RKO (cell line): ENCODE data around the gene MPPED1.
A peak's percentile ranks its signal among the peaks of the same experiment; 100 is the strongest.

Experiments
- DNase-seq: peaks from one replicate; pipeline ENCODE4 v3.0.0-alpha.2; 2016; ENCODE audit warnings: low spot score

Gene MPPED1, protein sequence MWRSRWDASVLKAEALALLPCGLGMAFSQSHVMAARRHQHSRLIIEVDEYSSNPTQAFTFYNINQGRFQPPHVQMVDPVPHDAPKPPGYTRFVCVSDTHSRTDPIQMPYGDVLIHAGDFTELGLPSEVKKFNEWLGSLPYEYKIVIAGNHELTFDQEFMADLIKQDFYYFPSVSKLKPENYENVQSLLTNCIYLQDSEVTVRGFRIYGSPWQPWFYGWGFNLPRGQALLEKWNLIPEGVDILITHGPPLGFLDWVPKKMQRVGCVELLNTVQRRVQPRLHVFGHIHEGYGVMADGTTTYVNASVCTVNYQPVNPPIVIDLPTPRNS

DNA sequence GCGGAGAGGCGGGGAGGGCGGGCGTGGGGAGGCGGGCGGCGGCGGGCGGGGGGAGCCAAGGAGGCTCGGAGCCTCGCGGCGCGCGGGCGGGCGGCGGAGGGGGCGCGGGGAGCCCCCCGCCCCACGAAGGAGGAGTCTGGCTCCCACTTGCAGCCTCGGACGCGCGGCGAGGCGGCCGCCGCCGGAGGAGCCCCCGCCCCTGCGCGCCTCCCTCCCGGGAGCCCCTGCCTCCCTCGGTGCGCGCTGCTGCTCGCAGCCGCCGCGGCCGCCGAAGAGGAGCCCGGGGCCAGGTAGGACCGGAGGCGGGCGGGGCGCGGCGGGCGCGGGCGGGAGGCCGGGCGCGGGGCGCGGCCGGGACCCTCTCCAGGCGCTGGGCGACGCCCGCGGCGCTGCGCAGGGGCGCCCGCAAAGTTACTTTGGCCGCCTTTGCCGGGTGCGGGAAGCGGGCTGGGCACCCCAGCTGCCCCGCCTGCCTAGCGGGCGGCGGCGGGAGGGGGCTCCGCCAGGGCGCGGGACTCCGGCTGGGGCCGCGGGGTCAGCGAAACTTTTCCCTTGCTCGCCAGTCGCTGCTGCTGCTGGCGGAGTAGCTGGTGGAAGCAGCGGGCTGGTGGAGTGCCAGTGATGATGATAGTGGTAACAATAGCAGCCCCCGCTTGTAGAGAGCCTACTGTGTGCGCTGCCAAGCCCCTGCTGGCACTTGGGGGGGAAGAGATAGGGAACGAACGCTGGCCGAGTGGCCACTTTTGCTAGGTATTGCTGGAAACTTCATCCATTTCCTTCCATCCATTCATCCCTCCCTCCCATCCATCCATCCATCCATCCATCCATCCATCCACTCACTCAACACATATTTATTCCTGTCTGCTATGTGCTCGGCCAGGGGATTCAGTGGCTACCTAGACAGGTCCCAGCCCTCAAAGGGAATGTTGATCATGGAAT, at the start of gene MPPED1:
Gene MPPED1, plus strand, starts transcription at position 146 of the 939 bp plus-strand sequence. CDS start 12,972 bp downstream, outside the sequence.
- no peak for DNase-seq

DNA sequence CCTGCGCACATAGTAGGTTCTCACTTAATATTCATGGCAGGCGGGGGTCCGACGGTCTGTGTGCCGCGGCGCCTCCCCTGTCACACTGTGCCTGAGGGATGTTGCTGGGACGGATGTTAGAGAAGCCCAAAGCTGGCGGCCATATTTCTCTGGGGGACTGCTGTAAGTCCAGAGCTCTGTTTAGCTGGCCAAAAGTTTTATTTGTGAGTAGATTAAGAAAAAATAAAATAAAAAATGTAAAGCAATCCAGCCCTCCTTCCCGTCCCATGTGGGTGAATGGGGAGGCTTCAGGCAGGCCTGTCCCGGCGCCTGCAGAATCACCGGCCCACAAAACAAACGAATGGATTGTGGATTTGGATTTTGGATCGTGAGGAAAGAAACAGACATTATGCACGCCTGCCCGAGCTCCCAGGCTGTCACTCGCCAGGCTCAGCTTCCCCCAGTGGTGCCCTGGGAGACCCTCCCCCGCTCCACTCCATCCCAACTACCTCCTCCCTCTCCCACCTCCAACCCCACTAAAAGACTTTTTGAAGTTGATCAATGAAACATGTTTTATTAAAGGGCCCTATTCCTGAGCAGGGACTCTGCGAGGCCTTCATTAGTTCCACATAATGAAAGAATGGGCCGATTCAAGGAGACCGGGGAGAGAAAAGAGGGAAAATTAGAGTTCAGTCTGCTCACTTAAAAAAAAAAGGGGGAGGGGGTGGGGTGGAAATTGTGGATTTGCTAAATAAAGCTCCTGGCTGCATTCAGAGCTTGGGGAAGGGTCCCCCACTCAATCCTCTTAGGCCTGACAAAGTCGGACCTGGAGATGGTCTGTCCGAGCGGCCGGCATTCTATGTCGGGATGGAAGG, 48.3 kb upstream of the MPPED1 start:
- no peak for DNase-seq

DNA sequence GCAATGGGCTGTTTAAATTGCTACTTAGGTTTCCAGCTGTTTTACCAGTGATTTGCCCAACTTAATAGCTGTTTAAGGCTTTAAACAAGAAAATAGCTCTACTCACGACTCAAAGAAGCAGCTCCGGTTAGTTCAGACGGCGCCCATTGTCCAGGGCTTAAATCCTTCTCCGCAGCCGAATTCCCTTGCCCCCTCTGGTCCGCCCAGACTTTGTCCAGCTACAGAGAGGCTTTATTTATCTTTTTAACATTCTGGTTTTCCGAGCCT, 47.7 kb upstream of the MPPED1 start:
- DNase-seq = no peak

DNA sequence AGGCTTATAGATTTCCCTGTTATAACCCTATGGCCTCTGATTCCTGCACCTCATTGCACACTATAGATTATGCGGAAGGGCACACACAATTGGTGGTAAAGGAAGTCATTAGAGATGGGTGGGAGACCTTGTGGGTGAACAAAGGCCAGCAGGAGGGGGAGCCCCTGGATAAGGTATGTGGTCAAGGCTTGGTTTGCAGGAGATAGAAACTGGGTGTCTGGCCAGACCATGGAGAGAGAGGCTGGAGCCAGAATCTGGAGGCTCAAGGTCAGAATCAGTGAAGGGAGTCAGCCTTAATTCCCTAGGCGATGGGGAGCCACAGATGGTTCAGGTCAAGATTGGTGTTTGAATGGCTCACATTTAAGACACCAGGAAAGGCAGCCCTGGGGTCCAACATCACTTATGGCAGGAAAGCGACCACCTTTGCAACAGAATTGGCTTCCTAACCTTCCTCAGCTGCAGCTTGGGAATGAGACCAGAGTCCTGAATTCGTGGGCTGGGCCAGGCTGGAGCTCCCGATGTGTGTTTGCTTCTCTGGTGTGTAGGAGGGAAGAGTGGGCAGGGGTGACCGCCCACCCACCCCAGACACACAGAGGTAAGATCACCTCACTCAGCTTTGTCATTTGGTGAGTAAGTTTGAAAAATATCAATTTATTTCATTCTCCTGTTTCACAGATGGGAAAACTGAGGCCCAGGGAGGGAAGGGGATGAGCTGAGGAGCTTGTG, 45.9 kb upstream of the MPPED1 start:
- DNase-seq = no peak

DNA sequence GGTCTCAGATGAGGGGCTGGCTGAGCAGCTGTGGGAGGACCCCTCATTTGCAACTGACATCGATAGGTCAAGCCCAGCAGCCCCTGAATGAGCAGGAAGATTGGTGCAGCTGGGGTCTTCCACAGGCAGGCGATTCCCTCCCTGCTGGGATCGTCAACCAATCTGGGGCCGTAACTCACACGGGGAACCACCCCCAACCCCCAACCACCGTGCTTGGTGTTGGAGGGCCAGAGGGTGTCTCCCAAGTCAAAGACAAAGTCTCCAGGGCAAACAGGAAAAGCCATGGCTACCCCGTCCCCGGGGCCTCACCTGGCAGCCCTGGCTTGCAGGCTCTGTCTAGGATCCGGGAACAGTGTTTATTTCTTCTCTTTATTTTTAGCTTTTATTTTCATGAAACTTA, 41.8 kb upstream of the MPPED1 start:
- DNase-seq = no peak

DNA sequence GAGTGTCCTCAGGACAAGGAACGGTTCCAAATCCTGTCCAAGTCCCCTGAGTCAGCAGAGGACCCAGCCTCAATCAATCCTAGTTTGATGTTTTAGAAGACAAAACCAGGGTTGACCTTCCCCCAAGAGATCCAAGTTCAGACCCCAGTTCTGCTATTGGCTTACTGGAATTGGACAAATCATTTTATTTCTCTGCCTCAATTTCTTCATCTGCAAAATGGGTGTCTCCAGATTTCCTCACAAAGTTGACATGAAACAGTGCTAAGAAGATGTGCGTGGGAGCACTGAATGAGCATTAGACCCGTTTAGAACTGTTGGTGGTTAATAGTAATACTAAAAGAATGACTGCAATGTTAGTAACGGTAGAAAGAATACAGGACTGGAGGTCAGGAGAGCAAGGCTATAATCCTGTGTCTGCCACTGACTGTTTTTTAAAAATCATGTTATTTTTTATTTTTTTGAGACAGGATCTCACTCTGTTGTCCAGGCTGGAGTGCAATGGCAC, 35.8 kb upstream of the MPPED1 start:
- no peak for DNase-seq

DNA sequence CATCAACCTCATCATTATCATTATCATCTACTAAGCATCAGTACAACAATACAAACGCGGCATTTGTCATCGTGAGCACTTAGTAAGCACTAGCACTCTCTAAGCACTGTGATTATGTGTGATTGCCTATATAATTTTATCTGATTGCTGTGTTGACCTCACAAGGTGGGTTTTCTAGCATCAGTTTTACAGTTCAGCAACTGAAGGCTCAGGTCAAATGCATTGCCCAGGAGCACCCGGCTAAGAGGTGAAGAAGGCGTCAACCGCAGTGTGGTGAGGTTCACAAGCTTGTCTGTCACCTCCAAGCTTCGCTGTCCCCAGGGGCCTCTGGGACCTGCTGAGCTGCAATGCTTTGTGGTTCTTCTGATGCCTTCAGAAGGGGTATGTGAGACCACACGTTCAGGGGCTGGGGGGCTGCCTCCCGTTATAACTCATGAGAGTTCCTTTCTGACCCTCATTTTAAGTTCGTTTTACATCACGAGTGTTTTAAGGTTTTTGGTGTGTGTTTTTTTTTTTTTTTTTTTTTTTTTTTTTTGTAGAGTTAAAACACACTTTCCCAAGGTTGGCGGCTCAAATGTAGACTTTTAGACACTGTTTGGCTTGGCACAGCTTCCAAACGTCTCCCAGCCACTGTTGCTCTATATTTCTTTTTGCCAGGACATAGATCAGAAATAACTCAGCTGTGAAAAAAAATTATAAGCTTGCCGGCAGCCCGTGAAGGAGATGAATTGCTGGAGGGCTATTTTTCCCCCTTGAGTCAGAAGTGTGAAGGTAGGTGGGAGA, 34.9 kb upstream of the MPPED1 start:
- DNase-seq = no peak

DNA sequence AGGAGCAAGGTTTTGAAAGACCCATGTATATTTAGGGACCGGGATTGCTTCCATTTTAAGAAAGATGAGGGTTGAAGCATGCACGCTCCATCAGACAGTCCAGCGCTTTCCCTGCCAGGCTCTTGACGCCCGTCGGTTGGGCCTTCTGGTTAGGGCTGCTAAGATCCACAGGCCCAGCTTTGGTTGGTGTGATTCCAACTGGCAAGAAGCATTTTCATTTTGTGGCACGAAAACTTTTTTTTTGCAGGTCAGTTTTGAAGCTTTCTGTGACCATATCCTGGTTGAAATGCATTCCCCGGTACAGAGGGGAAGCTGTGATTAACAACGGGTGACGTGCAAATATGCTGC, 34.3 kb upstream of the MPPED1 start:
- no peak for DNase-seq

DNA sequence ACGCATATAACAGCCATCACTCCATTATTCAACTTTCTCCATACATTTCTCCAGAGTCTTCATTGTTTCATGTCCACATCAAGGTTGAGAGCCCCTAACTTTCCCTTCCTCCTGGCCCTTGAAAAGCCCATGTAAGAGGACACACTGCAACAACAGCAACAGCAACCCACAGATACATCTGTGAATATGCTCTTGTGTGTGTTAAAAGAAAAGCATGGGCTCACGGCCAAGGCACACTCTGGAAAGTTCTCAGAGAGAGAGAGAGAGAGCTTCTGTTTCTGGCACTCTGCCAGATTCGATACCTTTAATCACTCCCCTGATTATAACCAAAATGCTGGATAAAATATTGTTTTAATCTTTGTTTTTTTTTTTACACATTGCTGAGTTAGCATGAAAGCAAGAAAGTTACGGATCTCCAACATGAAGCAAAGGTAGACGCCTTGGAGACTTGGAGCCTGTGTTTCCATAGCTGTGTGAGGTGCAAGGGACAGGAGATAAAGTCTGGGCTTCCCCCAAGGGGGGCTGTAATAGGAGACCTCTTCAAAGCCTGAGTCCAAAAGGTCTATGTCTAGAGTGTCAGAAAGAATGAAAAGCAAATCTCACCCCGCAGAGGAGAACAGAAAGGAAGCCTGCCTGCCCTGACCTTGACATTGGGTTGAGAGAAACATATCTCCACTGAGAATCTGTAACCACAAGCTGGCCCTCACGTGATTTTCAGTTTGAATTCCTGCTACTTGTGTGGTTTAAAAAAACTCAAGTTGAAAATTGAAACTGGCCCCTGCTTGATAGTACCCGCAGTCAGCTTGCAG, 33.7 kb upstream of the MPPED1 start:
- DNase-seq = no peak

DNA sequence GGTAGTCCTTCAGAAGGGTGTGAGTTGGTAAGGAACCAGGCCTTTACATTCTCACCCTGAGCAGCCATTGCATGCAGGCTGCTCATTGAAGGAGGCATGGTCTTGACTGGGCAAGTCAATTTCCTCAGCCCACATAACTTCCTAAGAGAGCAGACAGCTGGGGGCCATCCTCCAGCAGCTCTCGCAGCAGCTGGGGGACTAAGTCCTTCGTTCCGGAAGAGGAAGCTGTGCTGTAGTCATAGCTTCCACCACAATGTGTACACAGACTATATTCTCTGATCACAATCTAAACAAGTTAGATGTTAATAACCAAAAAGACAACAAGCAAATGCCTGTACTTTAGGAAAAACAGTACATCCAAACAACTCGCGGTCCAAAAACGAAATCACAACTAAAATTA, 30.1 kb upstream of the MPPED1 start:
- DNase-seq = no peak

DNA sequence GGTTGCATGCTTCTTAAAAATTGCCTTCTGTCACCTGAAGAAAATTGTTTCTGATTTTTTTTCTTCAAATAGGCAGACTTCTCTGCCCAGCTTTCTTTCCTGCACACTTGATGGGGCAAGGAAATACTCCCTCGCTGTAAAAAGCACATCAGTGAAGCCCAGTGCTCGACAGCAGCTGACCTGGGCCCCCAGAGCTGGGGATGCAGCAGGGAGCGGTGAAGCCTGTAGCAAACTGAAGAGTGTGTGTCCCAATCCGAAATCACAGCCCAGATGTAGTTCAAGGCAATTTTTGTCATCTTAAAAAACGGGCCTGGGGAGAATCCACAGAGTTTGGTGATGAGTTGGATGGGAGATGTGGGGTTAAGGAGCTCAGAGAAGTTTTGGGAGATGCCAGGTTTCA, 27.0 kb upstream of the MPPED1 start:
- DNase-seq = no peak

DNA sequence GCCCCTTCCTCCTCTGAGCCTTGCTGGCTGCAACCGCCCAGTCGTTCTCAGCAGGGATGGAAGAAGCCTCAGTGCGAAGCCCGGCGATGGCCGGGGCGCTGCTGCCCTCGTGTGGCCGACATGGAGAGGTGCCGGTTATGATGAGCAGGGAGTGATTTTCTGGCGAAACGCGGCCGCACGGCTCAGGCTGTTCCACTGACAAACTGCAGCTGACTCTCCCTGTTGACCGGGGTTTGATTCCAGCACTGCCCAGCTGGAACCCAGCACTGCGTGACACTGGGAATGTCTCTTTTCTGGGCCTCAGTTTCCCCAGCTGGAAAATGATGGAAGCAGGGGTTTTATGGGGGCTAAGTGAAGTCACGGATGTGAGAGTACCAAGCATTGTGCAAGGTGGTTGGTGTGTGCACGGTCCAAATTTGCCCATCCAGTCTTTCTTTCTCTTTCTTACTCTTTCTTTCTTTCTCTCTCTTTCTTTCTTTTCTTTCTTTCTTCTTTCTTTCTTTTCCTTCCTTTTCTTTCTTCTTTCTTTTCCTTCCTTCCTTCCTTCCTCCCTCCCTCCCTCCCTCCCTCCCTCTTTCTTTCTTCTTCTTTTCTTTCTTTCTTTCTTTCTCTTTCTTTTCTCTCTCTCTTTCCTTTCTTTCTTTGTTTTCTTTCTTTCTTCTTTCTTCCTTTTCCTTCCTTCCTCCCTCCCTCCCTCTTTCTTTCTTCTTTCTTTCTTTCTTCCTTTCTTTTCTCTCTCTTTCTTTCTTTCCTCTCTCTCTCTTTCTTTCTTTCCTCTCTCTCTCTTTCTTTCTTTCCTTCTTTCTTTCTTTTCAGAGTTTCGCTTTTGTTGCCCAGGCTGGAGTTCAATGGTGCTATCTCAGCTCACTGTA, 25.8 kb upstream of the MPPED1 start:
- DNase-seq = peak; percentile 77

DNA sequence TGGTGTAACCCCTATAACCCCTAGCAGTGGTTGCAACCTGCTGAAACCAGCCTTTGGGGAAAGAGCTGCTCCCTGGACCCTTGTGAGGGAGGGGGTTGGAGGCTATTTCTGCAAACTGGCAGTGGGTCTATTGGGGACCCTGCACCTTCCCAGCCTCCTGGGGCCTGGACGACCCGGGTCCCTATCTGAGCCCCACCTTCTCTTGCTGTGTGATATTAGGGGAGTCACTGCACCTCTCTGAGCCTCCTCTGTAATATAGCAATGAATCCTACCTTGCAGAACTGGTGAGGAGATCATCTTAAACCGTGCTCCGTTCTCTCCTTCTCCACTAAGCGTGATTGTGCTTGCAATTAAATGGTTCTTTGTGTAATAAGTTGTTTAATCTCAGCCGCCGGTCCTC, 24.0 kb upstream of the MPPED1 start:
- no peak for DNase-seq

DNA sequence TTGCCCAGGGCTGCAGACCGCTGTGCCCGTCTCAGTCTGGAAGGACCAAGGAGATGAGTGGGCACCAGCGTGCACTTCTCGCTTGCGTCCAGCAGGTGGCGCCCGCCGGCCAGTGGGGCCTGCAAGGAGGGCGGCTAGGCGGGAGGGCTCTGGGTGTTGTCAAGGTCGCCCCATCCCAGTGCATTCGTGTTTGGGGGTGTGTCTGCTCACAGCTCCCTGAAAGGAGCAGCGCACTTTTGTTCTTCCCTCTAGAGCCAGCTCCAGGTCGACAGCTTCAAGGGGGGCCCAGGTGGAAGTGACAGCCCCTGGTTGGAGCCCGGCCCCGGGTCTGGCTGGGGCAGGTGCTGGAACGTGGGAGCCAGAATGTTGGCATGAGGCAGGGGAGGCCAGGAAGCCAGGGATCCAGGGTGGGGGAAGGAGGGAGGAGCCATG, 23.4 kb upstream of the MPPED1 start:
- peak; percentile 58 for DNase-seq

DNA sequence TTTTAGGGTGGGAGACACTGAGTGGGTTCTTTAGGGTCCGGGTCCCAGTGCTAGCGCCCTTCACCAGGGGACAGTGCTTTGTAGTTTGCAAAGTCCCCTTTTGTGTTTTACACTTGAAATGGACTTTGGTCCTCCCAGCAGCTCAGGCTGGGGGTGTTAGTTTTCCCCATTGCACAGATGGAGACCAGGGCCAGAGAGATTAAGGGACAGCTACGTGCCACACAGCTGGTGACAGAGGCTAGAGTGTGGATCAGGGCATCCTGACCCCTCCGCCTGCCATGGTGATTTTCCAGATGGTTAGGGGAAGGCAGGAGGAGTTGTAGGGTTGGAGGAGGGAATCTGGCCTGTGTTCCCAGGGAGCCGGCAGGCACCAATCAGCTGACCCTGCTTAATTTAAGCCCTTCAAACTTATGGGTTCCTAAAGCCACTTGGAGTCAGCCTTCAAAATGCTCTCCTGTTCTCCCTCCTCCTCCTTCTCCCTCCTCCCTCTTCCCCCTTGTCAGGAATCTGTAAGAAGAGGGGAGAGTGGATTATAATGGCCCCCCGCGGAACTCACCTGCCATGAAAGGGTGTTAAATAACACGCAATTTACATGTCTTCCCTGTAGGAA, 22.5 kb upstream of the MPPED1 start:
- no peak for DNase-seq

DNA sequence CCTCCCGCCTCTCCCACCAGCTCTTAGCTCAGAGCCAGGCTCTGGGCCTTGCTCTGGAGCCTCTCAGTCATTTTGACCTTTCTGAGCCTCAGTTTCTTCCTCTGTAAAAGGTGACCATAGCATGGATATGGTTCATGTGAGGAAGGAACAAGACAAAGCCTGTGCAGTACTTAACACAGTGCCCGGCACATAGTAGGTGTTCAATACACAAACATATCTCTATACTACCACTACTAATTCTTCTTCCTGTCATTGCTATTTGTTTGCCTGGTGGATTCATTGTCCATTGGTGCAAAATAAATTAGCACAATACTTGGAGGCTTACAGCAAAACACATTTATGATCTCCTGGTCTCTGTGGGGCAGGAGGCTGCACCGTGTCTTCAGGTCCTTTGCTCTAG, 21.6 kb upstream of the MPPED1 start:
- DNase-seq = no peak

DNA sequence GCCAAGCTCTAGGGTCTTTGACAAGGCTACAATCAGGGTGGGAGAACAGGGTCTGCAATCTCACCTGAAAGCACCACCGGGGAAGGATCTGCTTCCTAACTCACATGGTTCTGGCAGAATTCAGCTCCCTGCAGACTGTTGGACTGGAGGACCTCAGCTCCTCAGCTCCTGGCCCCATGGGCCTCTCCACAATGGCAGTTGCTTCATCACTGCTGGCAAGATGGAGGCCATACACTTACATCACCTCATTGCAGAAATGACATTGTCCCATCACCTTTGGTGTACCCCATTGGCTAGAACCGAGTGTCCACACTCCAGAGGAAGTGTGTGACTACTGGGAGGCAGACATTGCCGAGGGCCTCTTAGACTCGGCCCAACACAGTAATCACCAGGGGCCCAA, 20.9 kb upstream of the MPPED1 start:
- DNase-seq = no peak

DNA sequence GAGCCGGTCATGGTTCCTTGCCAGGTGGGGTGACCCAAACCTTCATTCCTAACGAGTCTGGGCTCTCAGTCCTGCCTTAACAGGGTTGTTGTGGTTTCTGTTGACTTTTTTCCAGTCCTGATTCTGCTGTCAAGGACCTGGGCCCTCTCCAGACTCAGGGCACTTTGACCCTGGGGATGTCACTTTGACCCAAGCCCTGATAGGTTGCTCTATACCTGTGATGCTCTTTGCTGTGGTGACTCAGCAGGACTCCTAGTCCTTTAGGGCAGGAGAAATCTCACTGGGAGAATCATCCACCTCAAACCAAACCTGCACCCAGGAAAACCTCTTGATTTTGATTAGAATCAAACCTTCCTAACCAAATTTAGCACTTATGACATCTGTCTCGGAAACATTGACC, 20.5 kb upstream of the MPPED1 start:
- DNase-seq = no peak
